ENCODE results near the gene TGFBR1.

TGFBR1 gene

DNA sequence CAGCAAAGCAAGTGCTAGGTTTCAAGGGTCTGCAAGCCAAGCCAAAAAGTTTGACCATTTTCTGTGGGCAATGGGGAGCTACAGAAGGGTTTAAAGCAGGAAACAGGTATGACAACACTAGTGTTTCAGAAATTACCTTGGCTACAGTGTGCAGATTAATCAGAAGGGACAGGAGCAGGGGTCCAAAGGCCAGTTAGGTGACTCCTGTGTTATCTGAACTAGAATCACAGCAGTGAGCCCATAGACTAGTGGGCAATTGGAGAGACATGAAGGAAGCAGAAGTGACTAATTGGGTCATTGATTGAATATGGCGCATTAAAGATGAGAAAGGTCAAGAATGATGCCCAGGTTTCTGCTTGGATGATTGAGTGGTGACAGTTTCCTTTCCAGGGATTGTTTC, 41.4 kb upstream of the TGFBR1 start:
- TF ChIP-seq, protein P1, sequence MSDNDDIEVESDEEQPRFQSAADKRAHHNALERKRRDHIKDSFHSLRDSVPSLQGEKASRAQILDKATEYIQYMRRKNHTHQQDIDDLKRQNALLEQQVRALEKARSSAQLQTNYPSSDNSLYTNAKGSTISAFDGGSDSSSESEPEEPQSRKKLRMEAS (IDR thresholded peaks at IDR 0.05): no peak
- TF ChIP-seq TAF1 (IDR thresholded peaks at IDR 0.05; ENCODE audit: low read depth) (no peak), FOXM1 (IDR thresholded peaks at IDR 0.05; ENCODE audit: borderline replicate concordance, low read depth) (no peak), CEBPB (IDR thresholded peaks at IDR 0.05) (no peak), EP300 (IDR thresholded peaks at IDR 0.05; ENCODE audit: borderline replicate concordance) (no peak), CREB1 (IDR thresholded peaks at IDR 0.05; ENCODE audit: low read depth) (no peak), YY1 (IDR thresholded peaks at IDR 0.05; ENCODE audit: low read depth) (no peak), RAD21 (IDR thresholded peaks at IDR 0.05; ENCODE audit: low read depth) (no peak), TCF12 (IDR thresholded peaks at IDR 0.05; ENCODE audit: low read depth) (no peak), NFIC (IDR thresholded peaks at IDR 0.05) (no peak), TEAD4 (IDR thresholded peaks at IDR 0.05) (no peak), EGR1 (IDR thresholded peaks at IDR 0.05) (no peak), ZBTB7A (IDR thresholded peaks at IDR 0.05; ENCODE audit: low read depth) (no peak)
- TF ChIP-seq, protein P2, sequence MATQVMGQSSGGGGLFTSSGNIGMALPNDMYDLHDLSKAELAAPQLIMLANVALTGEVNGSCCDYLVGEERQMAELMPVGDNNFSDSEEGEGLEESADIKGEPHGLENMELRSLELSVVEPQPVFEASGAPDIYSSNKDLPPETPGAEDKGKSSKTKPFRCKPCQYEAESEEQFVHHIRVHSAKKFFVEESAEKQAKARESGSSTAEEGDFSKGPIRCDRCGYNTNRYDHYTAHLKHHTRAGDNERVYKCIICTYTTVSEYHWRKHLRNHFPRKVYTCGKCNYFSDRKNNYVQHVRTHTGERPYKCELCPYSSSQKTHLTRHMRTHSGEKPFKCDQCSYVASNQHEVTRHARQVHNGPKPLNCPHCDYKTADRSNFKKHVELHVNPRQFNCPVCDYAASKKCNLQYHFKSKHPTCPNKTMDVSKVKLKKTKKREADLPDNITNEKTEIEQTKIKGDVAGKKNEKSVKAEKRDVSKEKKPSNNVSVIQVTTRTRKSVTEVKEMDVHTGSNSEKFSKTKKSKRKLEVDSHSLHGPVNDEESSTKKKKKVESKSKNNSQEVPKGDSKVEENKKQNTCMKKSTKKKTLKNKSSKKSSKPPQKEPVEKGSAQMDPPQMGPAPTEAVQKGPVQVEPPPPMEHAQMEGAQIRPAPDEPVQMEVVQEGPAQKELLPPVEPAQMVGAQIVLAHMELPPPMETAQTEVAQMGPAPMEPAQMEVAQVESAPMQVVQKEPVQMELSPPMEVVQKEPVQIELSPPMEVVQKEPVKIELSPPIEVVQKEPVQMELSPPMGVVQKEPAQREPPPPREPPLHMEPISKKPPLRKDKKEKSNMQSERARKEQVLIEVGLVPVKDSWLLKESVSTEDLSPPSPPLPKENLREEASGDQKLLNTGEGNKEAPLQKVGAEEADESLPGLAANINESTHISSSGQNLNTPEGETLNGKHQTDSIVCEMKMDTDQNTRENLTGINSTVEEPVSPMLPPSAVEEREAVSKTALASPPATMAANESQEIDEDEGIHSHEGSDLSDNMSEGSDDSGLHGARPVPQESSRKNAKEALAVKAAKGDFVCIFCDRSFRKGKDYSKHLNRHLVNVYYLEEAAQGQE (IDR thresholded peaks at IDR 0.05; ENCODE audit: low read depth): no peak
- TF ChIP-seq, protein P3, sequence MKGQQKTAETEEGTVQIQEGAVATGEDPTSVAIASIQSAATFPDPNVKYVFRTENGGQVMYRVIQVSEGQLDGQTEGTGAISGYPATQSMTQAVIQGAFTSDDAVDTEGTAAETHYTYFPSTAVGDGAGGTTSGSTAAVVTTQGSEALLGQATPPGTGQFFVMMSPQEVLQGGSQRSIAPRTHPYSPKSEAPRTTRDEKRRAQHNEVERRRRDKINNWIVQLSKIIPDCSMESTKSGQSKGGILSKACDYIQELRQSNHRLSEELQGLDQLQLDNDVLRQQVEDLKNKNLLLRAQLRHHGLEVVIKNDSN (IDR thresholded peaks at IDR 0.05): no peak

DNA sequence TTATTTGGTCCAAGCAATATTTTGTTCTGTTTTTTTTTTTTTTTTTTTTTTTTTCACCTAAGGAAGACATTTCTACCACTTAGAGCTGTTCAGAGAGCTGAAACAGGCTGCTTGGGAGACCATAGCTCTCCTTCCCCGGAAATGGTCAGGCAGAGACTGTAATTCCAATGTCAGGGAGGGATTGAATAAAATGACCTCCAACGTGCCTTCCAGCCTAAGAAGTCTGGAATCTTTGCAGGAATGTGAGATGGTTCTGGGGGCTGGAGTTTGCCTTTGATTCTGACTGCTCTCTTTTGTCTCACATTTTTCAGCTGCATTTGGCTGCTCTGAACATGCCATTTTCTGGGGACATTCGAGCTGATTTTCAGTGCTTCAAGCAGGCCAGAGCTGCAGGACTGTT, 38.3 kb upstream of the TGFBR1 start:
- TF ChIP-seq CEBPB (IDR thresholded peaks at IDR 0.05): no peak
- TF ChIP-seq NFIC (IDR thresholded peaks at IDR 0.05): no peak
- TF ChIP-seq TAF1 (IDR thresholded peaks at IDR 0.05; ENCODE audit: low read depth): no peak
- TF ChIP-seq EP300 (IDR thresholded peaks at IDR 0.05; ENCODE audit: borderline replicate concordance): no peak
- no peak for TF ChIP-seq RAD21 (IDR thresholded peaks at IDR 0.05; ENCODE audit: low read depth)
- TF ChIP-seq, protein P2 (IDR thresholded peaks at IDR 0.05; ENCODE audit: low read depth): no peak
- no peak for TF ChIP-seq ZBTB7A (IDR thresholded peaks at IDR 0.05; ENCODE audit: low read depth)
- TF ChIP-seq TCF12 (IDR thresholded peaks at IDR 0.05; ENCODE audit: low read depth): no peak
- TF ChIP-seq TEAD4 (IDR thresholded peaks at IDR 0.05): no peak
- TF ChIP-seq, protein P3 (IDR thresholded peaks at IDR 0.05): no peak
- no peak for TF ChIP-seq YY1 (IDR thresholded peaks at IDR 0.05; ENCODE audit: low read depth)

DNA sequence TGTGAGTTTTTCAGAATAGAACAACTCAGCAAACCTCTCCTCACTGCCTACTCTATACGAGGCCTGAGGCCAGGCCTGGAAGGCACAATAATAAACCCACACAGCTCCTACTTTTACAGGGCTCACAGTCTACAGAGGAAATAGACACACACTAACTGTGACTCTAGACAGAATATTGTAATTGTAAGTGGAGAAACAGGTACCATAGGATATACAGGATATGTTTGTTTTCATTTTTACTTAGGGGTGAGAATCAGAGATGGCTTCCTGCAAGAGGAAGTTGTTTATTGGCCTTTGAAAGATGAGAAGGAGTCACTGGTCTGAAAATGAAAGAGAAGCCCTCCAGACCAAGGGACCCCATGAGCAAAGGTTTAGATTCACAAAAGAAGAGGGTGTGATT, 35.8 kb upstream of the TGFBR1 start:
- TF ChIP-seq RAD21 (IDR thresholded peaks at IDR 0.05; ENCODE audit: low read depth) (no peak), FOXM1 (IDR thresholded peaks at IDR 0.05; ENCODE audit: borderline replicate concordance, low read depth) (no peak), EGR1 (IDR thresholded peaks at IDR 0.05) (no peak), EP300 (IDR thresholded peaks at IDR 0.05; ENCODE audit: borderline replicate concordance) (no peak), CEBPB (IDR thresholded peaks at IDR 0.05) (no peak), TCF12 (IDR thresholded peaks at IDR 0.05; ENCODE audit: low read depth) (no peak), TEAD4 (IDR thresholded peaks at IDR 0.05) (no peak), YY1 (IDR thresholded peaks at IDR 0.05; ENCODE audit: low read depth) (no peak), NFIC (IDR thresholded peaks at IDR 0.05) (no peak), CREB1 (IDR thresholded peaks at IDR 0.05; ENCODE audit: low read depth) (no peak), ZBTB7A (IDR thresholded peaks at IDR 0.05; ENCODE audit: low read depth) (no peak), TAF1 (IDR thresholded peaks at IDR 0.05; ENCODE audit: low read depth) (no peak)
- TF ChIP-seq, protein P2 (IDR thresholded peaks at IDR 0.05; ENCODE audit: low read depth): no peak
- TF ChIP-seq, protein P1 (IDR thresholded peaks at IDR 0.05): no peak
- TF ChIP-seq, protein P3 (IDR thresholded peaks at IDR 0.05): no peak

DNA sequence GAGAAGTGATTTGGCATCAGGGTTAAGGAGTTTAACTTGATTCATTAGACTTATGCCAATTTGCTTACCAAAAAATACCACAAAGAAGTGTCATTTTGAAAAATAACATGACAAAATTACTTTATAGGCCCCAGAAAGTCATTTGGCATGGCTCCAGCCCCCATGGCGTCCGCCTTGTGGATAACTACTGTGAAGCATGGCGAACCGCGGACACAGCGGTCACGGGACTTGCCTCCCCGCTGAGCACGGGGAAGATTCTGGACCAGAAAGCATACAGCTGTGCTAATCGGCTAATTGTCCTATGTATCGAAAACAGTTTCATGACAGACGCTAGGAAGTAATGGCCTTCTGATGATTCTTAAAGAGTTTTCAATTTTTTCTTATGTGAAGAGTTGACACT, 35.4 kb upstream of the TGFBR1 start:
- TF ChIP-seq ZBTB7A (IDR thresholded peaks at IDR 0.05; ENCODE audit: low read depth) (no peak), TCF12 (IDR thresholded peaks at IDR 0.05; ENCODE audit: low read depth) (no peak), RAD21 (IDR thresholded peaks at IDR 0.05; ENCODE audit: low read depth) (no peak), EP300 (IDR thresholded peaks at IDR 0.05; ENCODE audit: borderline replicate concordance) (no peak), TEAD4 (IDR thresholded peaks at IDR 0.05) (no peak), TAF1 (IDR thresholded peaks at IDR 0.05; ENCODE audit: low read depth) (no peak), NFIC (IDR thresholded peaks at IDR 0.05) (no peak), CREB1 (IDR thresholded peaks at IDR 0.05; ENCODE audit: low read depth) (no peak), CEBPB (IDR thresholded peaks at IDR 0.05) (no peak), FOXM1 (IDR thresholded peaks at IDR 0.05; ENCODE audit: borderline replicate concordance, low read depth) (no peak), EGR1 (IDR thresholded peaks at IDR 0.05) (no peak), YY1 (IDR thresholded peaks at IDR 0.05; ENCODE audit: low read depth) (no peak)
- TF ChIP-seq, protein P1 (IDR thresholded peaks at IDR 0.05): no peak
- TF ChIP-seq, protein P3 (IDR thresholded peaks at IDR 0.05): no peak
- TF ChIP-seq, protein P2 (IDR thresholded peaks at IDR 0.05; ENCODE audit: low read depth): no peak
